DND-41 (cell line): ENCODE measurements around the gene LRP1.

ENCODE experiments used
- CTCF ChIP-seq: IDR thresholded peaks from 2 replicates; pipeline ENCODE4 v1.5.1; 2012; ENCODE audit warnings: borderline replicate concordance, low read length, moderate library complexity, mild to moderate bottlenecking; ENCODE audit not compliant: poor library complexity, severe bottlenecking; ENCODE audit errors: extremely low read depth
- EZH2 ChIP-seq: IDR thresholded peaks from 3 replicates; pipeline ENCODE4 v1.6.1; 2012; ENCODE audit warnings: borderline replicate concordance, low read depth, mild to moderate bottlenecking, moderate library complexity, low read length, inconsistent platforms; ENCODE audit not compliant: severe bottlenecking

- TF ChIP-seq CTCF (peak; percentile 69), EZH2 (no peak)
Measured at GRCh38 chr12:57175428-57176138, 47.3 kb downstream of the LRP1 start.
